SJCRH30 (cell line): Measurements from ENCODE around the gene SULT2A1. TPM values are rescaled to one million over a fixed set of nuclear protein-coding genes. Genes with fewer than 3 reads are reported as not detected.

Source experiments
- DNase-seq, 2 experiments: peaks; one replicate each; pipeline ENCODE4 v3.0.0-alpha.2; 2015 to 2020
- H3K27ac ChIP-seq: fragments of 250-450 bp; sonication (Bioruptor Pico); 2 replicates; pipeline ENCODE4 v1.5.1; 2020; ENCODE audit warnings: mild to moderate bottlenecking, moderate library complexity
- H3K27me3 ChIP-seq: fragments of 250-450 bp; sonication (Bioruptor Pico); 2 replicates; pipeline ENCODE4 v1.5.1; 2020; ENCODE audit warnings: mild to moderate bottlenecking, moderate library complexity
- H3K36me3 ChIP-seq: fragments of 250-450 bp; sonication (Bioruptor Pico); 2 replicates; pipeline ENCODE4 v1.5.1; 2020; ENCODE audit warnings: mild to moderate bottlenecking, moderate library complexity
- H3K4me1 ChIP-seq: fragments of 250-450 bp; sonication (Bioruptor Pico); 2 replicates; pipeline ENCODE4 v1.5.1; 2020; ENCODE audit warnings: mild to moderate bottlenecking, moderate library complexity
- H3K4me3 ChIP-seq: fragments of 250-450 bp; sonication (Bioruptor Pico); 2 replicates; pipeline ENCODE4 v1.5.1; 2020; ENCODE audit warnings: mild to moderate bottlenecking, moderate library complexity
- H3K9me3 ChIP-seq: fragments of 250-450 bp; sonication (Bioruptor Pico); replicated peaks from 2 replicates; pipeline ENCODE4 v1.5.1; 2020; ENCODE audit warnings: mild to moderate bottlenecking, moderate library complexity
- total RNA-seq: library from RNA; depleted of rRNA; stranded (reverse); fragments of >200 nt; shearing (Covaris generic); gene quantifications from 2 replicates; pipeline ENCODE4 v1.2.3, GENCODE V29; 2014; rRNA removed

The SULT2A1 gene
- total RNA-seq, 1 experiment from 2014 or later, result not detected

- peak; percentile 53 to 79 for DNase-seq
- Histone ChIP-seq H3K9me3 (no peaks in the 10 kb centered on the region), H3K36me3 (no peaks in the 10 kb centered on the region), H3K4me1 (peaks cover 21% of the 10 kb centered on the region), H3K27ac (no peak overlapping the region; the same call in 1 of the 2 replicates), H3K27me3 (no peaks in the 10 kb centered on the region), H3K4me3 (no peak overlapping the region)
Measured at GRCh38 chr19:47842941-47843340, 43.2 kb downstream of the SULT2A1 start.

DNA sequence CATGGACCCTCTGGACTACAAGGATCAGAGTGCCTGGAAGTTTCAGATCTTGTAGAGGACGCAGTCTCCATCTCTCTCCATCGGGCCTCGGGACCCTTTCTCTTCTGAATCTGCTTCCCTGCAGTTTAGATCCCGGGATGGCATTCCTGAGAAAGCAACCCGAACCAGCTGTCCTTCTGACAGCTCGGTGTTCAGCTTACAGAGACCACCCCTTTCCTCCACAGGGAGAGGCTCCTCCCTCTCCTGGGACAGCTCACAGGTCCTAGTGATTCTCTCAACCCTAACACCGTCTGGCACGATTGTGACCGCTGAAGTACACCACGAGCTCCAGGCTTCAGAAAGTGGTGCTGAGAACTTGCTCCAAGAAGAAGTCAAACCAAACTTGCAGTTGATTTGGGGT, 46.2 kb downstream of the SULT2A1 start:
- peak; percentile 64 to 79 for DNase-seq
- Histone ChIP-seq H3K36me3 (no peaks in the 10 kb centered on the region), H3K27me3 (no peaks in the 10 kb centered on the region)

DNA sequence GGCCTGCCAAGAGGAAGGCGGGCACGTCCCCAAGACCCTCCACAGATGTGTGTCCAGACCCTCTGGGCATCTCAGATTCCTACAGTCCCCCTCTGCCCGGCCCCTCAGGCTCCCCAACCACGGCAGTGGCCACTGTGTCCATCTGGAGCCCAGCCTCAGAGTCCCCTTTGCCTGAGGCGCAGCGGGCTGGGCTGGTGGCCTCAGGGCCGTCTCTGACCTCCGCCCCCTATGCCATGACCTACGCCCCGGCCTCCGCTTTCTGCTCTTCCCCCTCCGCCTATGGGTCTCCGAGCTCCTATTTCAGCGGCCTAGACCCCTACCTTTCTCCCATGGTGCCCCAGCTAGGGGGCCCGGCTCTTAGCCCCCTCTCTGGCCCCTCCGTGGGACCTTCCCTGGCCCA, 46.7 kb downstream of the SULT2A1 start:
- Histone ChIP-seq H3K27ac (no peak overlapping the region), H3K36me3 (no peaks in the 10 kb centered on the region), H3K9me3 (no peaks in the 10 kb centered on the region), H3K4me1 (peaks cover 17% of the 10 kb centered on the region), H3K4me3 (no peak overlapping the region), H3K27me3 (no peaks in the 10 kb centered on the region)
- DNase-seq, result no peak

More for the DNA sequence above, 46.2 kb downstream of the SULT2A1 start:
- peaks cover 17% of the 10 kb centered on the region for H3K4me1 ChIP-seq
- H3K9me3 ChIP-seq, result no peaks in the 10 kb centered on the region
- no peak overlapping the region for H3K4me3 ChIP-seq
- H3K27ac ChIP-seq, result no peak overlapping the region

DNA sequence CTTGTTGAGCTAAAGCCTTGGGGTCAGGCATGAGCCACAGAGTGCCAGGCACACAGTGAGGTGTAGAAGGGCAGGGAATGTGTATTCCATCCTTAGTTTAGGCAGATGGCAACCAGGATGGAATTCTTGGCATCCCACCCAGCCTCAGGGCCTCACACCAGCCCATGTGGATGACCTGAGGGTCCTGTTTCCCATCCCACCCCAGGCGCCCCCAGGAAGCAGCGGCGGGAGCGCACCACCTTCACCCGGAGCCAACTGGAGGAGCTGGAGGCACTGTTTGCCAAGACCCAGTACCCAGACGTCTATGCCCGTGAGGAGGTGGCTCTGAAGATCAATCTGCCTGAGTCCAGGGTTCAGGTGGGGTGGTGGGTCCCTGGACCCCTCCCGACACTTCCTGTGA, 50.1 kb downstream of the SULT2A1 start:
- no peak for DNase-seq
- Histone ChIP-seq H3K27ac (no peak overlapping the region), H3K36me3 (no peaks in the 10 kb centered on the region), H3K27me3 (no peaks in the 10 kb centered on the region), H3K4me3 (no peak overlapping the region), H3K9me3 (no peaks in the 10 kb centered on the region), H3K4me1 (peaks cover 8% of the 10 kb centered on the region; the same call in 1 of the 2 replicates)

- no peak overlapping the region for H3K4me3 ChIP-seq
- no peaks in the 10 kb centered on the region for H3K9me3 ChIP-seq
- H3K27me3 ChIP-seq, result no peaks in the 10 kb centered on the region
- H3K4me1 ChIP-seq, result no peaks in the 10 kb centered on the region
- H3K27ac ChIP-seq, result no peak overlapping the region
- no peaks in the 10 kb centered on the region for H3K36me3 ChIP-seq
- no peak for DNase-seq
Measured at GRCh38 chr19:47832723-47833122, 53.4 kb downstream of the SULT2A1 start.

GRCh38 chr19:47826800-47827199, 59.3 kb downstream of the SULT2A1 start:
- Histone ChIP-seq H3K4me1 (peaks cover 6% of the 10 kb centered on the region; the same call in 1 of the 2 replicates), H3K36me3 (no peaks in the 10 kb centered on the region), H3K27ac (no peak overlapping the region), H3K27me3 (no peaks in the 10 kb centered on the region), H3K9me3 (peaks cover 2% of the 10 kb centered on the region; the same call in 1 of the 2 replicates), H3K4me3 (no peak overlapping the region)
- DNase-seq, result peak; percentile 50 to 67

- H3K27me3 ChIP-seq, result no peaks in the 10 kb centered on the region
- DNase-seq, result no peak
- no peaks in the 10 kb centered on the region for H3K36me3 ChIP-seq
- peaks cover 2% of the 10 kb centered on the region; the same call in 1 of the 2 replicates for H3K9me3 ChIP-seq
- H3K4me1 ChIP-seq, result peaks cover 28% of the 10 kb centered on the region
- no peak overlapping the region for H3K4me3 ChIP-seq
- H3K27ac ChIP-seq, result no peak overlapping the region
Measured at GRCh38 chr19:47824396-47824795, 61.7 kb downstream of the SULT2A1 start.

DNA sequence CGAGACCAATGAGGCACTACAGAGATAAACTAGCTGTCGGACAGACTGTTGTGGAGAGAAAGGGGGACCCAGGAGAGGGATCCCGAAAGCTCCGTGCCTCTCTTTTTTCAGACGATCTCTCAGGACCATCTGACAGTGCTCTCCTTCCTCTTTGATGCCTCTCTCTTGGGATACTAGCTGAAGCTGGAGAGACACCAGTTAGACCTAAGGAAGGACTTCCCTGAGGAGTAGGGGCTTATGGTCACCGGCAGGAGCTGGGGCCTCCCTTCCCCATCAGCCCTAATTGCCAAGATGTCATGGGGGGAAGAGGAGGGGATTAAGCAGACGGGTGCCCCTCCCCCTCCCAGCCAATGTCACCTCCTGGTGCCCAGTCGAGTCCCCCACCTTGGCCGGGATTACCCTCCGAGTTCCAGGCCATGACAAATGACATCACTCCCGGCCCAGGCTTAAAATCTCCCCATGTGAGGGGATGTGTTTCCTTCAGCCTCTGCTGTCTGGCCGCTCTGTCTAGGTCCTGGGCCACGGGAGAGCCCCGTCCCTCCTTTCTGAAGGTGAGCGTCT, 64.6 kb downstream of the SULT2A1 start, which contains the start of gene CRX:
Gene CRX, plus strand, starts transcription at position 478 of the 561 bp plus-strand sequence. CDS start 12,507 bp downstream, outside the sequence.
- DNase-seq, result no peak
- Histone ChIP-seq H3K4me1 (peaks cover 30% of the 10 kb centered on the region), H3K4me3 (no peak within 1 kb of the TSS), H3K27me3 (no peaks in the 10 kb centered on the region), H3K9me3 (no peaks in the 10 kb centered on the region), H3K27ac (peak within 1 kb of the TSS; percentile 67), H3K36me3 (no peaks in the 10 kb centered on the region)

Other genes starting within 250 kb of the SULT2A1 start
- gene EHD2, start 172.9 kb downstream of the SULT2A1 start, total RNA-seq, result 9.0 and 9.4 TPM in 2 replicates
- 194 TPM in 2 replicates for gene NOP53, start 140.8 kb downstream of the SULT2A1 start, total RNA-seq
- 204 and 219 TPM in 2 replicates for gene SELENOW, start 107.6 kb downstream of the SULT2A1 start, total RNA-seq
- not detected in 2 replicates for gene TPRX1, start 81.8 kb downstream of the SULT2A1 start, total RNA-seq
- 0.10 and 0.89 TPM in 2 replicates for gene CRX, start 64.4 kb downstream of the SULT2A1 start, total RNA-seq
- gene TPRX2, start 27.1 kb downstream of the SULT2A1 start, total RNA-seq, result not detected in 2 replicates
- not detected in 2 replicates for gene BSPH1, start 105.9 kb upstream of the SULT2A1 start, total RNA-seq
- gene ELSPBP1, start 108.3 kb upstream of the SULT2A1 start, total RNA-seq, result not detected in 2 replicates
- not detected in 2 replicates for gene CABP5, start 157.8 kb upstream of the SULT2A1 start, total RNA-seq
- 1.4 and 2.1 TPM in 2 replicates for gene PLA2G4C, start 224.5 kb upstream of the SULT2A1 start, total RNA-seq